Neural progenitor cell (in vitro differentiated cells): ENCODE results near the gene MAST3. TPM values are rescaled to one million over a fixed set of nuclear protein-coding genes. Genes with fewer than 3 reads are reported as not detected.

Experiments used
- DNase-seq: peaks from one replicate; pipeline ENCODE4 v3.0.0-alpha.2; 2016; ENCODE audit warnings: low spot score
- H2AFZ ChIP-seq: fragments of 200-600 bp; sonication (generic); replicated peaks from 2 replicates; pipeline ENCODE4 v1.6.1; 2016; ENCODE audit warnings: antibody characterized with exemption
- H3F3A ChIP-seq: fragments of 200-600 bp; sonication (generic); 2 replicates; pipeline ENCODE4 v1.6.1; 2016; ENCODE audit warnings: antibody characterized with exemption, low read depth
- H3K27ac ChIP-seq: fragments of 200-600 bp; sonication (generic); 2 replicates; pipeline ENCODE4 v1.5.1; 2016; ENCODE audit warnings: mild to moderate bottlenecking
- H3K27me3 ChIP-seq: fragments of 200-600 bp; sonication (generic); 2 replicates; pipeline ENCODE4 v1.6.1; 2016; ENCODE audit warnings: mild to moderate bottlenecking, moderate library complexity
- H3K36me3 ChIP-seq: fragments of 200-600 bp; sonication (generic); 2 replicates; pipeline ENCODE4 v1.5.1; 2016
- H3K4me1 ChIP-seq: fragments of 200-600 bp; sonication (generic); 2 replicates; pipeline ENCODE4 v1.6.1; 2016; ENCODE audit warnings: mixed run types
- H3K4me2 ChIP-seq: fragments of 200-600 bp; sonication (generic); 2 replicates; pipeline ENCODE4 v1.6.1; 2016
- H3K4me3 ChIP-seq: fragments of 200-600 bp; sonication (generic); 2 replicates; pipeline ENCODE4 v1.5.1; 2016
- H3K79me2 ChIP-seq: fragments of 200-600 bp; sonication (generic); 2 replicates; pipeline ENCODE4 v1.6.1; 2016; ENCODE audit warnings: low read depth
- H3K9ac ChIP-seq: fragments of 200-600 bp; sonication (generic); 2 replicates; pipeline ENCODE4 v1.6.1; 2016
- H3K9me3 ChIP-seq: fragments of 200-600 bp; sonication (generic); 2 replicates; pipeline ENCODE4 v1.5.1; 2016; ENCODE audit warnings: low read depth
- H4K20me1 ChIP-seq: fragments of 200-600 bp; sonication (generic); 2 replicates; pipeline ENCODE4 v1.6.1; 2016; ENCODE audit warnings: low read depth
- H3K27ac Mint-ChIP-seq: 3 replicates; pipeline ENCODE4 v1.8.0; 2021; ENCODE audit warnings: mixed read lengths
- H3K27me3 Mint-ChIP-seq: 2 replicates; pipeline ENCODE4 v1.8.0; 2022; ENCODE audit warnings: low read depth, mild to moderate bottlenecking, inconsistent platforms, moderate library complexity, mixed read lengths; ENCODE audit not compliant: insufficient read depth
- H3K36me3 Mint-ChIP-seq: 3 replicates; pipeline ENCODE4 v1.8.0; 2021; ENCODE audit warnings: mixed read lengths
- H3K4me1 Mint-ChIP-seq: 3 replicates; pipeline ENCODE4 v1.8.0; 2021; ENCODE audit warnings: mixed read lengths
- H3K4me3 Mint-ChIP-seq: 3 replicates; pipeline ENCODE4 v1.8.0; 2021; ENCODE audit warnings: mild to moderate bottlenecking, moderate library complexity, mixed read lengths
- H3K9me3 Mint-ChIP-seq: 3 replicates; pipeline ENCODE4 v1.8.0; 2020; ENCODE audit warnings: mixed read lengths
- EZH2 ChIP-seq: fragments of 200-600 bp; sonication (generic); IDR thresholded peaks from 2 replicates; pipeline ENCODE4 v1.6.1; 2017; ENCODE audit warnings: antibody characterized with exemption, mild to moderate bottlenecking, moderate library complexity
- EZH2phosphoT487 ChIP-seq: fragments of 200-600 bp; sonication (generic); IDR thresholded peaks from 2 replicates; pipeline ENCODE4 v1.6.1; 2017; ENCODE audit warnings: antibody characterized with exemption
- total RNA-seq: library from RNA; depleted of rRNA; stranded (reverse); fragments of >200 nt; gene quantifications from 2 replicates; pipeline ENCODE4 v1.2.3, GENCODE V29; 2015; ENCODE audit warnings: low replicate concordance
- TF ChIP-seq, protein P1 (sequence below): fragments of 200-600 bp; sonication (generic); IDR thresholded peaks from 2 replicates; pipeline ENCODE4 v1.5.1; 2017; ENCODE audit warnings: antibody characterized with exemption, mild to moderate bottlenecking

Gene MAST3
- total RNA-seq, 1 donor from 2014 or later: 2.1 TPM

DNA sequence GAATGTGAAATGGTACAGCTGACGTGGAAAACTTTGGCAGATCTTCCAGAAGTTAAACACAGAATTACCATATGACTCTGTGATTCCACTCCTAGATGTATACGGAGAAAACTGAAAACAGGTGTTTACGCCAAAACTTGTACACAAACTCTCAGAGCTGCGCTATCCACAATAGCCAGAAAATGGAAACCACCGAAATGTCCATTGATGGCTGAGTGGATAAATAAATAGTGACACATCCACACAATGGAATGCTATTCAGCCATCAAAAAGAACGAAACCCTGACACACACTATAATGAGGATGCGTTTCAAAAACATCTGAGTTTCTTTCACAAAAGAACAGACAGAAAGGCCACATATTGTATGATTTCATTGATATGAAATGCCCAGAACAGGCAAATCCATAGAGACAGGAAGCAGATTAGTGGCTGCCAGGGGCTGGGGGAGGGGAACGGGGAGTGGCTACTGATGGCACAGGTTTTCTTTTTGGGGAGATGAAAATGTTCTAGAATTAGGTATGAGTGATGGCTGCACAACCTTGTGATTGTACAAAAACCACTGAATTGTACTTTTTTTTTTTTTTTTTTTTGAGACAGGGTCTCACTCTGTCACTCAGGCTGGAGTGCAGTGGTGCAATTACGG, 43.9 kb upstream of the MAST3 start:
- Histone ChIP-seq H3K9ac (no peak overlapping the region), H3K27me3 (no peaks in the 10 kb centered on the region), H3F3A (peaks cover 9% of the 10 kb centered on the region), H3K9me3 (no peaks in the 10 kb centered on the region), H3K4me2 (no peak overlapping the region), H4K20me1 (no peaks in the 10 kb centered on the region), H3K79me2 (no peaks in the 10 kb centered on the region), H2AFZ (no peak overlapping the region), H3K27ac (no peak overlapping the region), H3K36me3 (no peaks in the 10 kb centered on the region), H3K4me3 (no peak overlapping the region), H3K4me1 (no peaks in the 10 kb centered on the region)
- Mint-ChIP-seq H3K4me1 (peaks cover 7% of the 10 kb centered on the region), H3K27ac (no peak overlapping the region), H3K36me3 (no peaks in the 10 kb centered on the region), H3K27me3 (peaks cover 10% of the 10 kb centered on the region), H3K9me3 (no peaks in the 10 kb centered on the region), H3K4me3 (no peak overlapping the region)
- DNase-seq: no peak
- TF ChIP-seq, protein P1, sequence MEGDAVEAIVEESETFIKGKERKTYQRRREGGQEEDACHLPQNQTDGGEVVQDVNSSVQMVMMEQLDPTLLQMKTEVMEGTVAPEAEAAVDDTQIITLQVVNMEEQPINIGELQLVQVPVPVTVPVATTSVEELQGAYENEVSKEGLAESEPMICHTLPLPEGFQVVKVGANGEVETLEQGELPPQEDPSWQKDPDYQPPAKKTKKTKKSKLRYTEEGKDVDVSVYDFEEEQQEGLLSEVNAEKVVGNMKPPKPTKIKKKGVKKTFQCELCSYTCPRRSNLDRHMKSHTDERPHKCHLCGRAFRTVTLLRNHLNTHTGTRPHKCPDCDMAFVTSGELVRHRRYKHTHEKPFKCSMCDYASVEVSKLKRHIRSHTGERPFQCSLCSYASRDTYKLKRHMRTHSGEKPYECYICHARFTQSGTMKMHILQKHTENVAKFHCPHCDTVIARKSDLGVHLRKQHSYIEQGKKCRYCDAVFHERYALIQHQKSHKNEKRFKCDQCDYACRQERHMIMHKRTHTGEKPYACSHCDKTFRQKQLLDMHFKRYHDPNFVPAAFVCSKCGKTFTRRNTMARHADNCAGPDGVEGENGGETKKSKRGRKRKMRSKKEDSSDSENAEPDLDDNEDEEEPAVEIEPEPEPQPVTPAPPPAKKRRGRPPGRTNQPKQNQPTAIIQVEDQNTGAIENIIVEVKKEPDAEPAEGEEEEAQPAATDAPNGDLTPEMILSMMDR: no peak
- no peak for TF ChIP-seq EZH2
- no peak for TF ChIP-seq EZH2phosphoT487

DNA sequence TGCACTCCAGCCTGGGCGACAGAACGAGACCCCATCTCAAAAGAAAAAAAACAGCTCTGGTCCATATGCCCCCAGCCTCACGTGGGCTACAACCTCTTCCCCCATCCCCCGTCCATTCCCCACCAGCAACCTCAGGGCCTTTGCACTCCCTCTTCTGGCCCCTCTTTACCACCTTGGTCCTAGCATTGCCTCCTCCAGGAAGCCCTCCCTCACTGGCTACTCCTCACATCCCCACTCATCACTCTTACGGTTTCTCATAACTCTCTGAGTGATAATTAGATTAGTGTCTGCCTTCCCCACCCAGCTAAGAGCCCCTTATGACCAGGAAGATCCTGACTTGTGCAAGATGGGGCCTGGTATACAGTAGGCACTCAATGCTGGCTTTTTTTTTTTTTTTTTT, 41.6 kb upstream of the MAST3 start:
- Histone ChIP-seq H3F3A (peaks cover 12% of the 10 kb centered on the region), H3K4me2 (no peak overlapping the region), H3K79me2 (no peaks in the 10 kb centered on the region), H3K9me3 (no peaks in the 10 kb centered on the region), H3K27ac (no peak overlapping the region), H2AFZ (no peak overlapping the region), H3K9ac (no peak overlapping the region), H3K27me3 (no peaks in the 10 kb centered on the region), H3K4me3 (no peak overlapping the region), H3K4me1 (no peaks in the 10 kb centered on the region), H4K20me1 (no peaks in the 10 kb centered on the region), H3K36me3 (no peaks in the 10 kb centered on the region)
- H3K4me1 Mint-ChIP-seq: peaks cover 11% of the 10 kb centered on the region
- peaks cover 9% of the 10 kb centered on the region for H3K27me3 Mint-ChIP-seq
- DNase-seq: no peak
- H3K4me3 Mint-ChIP-seq: no peak overlapping the region
- no peaks in the 10 kb centered on the region for H3K9me3 Mint-ChIP-seq
- no peak overlapping the region for H3K27ac Mint-ChIP-seq
- no peaks in the 10 kb centered on the region for H3K36me3 Mint-ChIP-seq
- TF ChIP-seq EZH2phosphoT487: no peak
- TF ChIP-seq EZH2: no peak
- TF ChIP-seq, protein P1: no peak

DNA sequence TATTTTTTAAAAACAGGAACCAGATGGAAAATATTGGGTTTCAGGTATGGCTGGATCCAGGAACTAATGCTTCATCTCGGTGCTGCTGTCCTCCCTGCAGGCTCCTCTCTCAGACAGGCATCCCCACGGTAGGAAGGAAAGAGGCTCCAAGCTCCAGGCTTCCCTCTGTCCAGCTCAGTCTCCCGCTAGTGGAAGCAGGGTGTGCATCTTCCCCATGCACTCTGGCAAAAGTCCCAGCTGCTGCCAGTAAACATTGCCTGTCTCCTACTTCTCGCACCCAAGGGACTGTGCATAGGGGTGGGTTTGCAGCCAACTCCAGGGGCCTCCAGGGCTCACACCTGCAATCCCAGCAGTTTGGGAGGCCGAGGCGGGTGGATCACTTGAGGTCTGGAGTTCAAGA, 40.0 kb upstream of the MAST3 start:
- no peak overlapping the region for H3K27ac ChIP-seq
- no peaks in the 10 kb centered on the region for H3K9me3 ChIP-seq
- H3K36me3 ChIP-seq: no peaks in the 10 kb centered on the region
- peaks cover 12% of the 10 kb centered on the region for H3F3A ChIP-seq
- no peaks in the 10 kb centered on the region for H3K79me2 ChIP-seq
- Mint-ChIP-seq H3K4me1 (peaks cover 11% of the 10 kb centered on the region), H3K36me3 (no peaks in the 10 kb centered on the region), H3K9me3 (no peaks in the 10 kb centered on the region), H3K27ac (peak overlapping the region; percentile 72), H3K27me3 (peaks cover 8% of the 10 kb centered on the region), H3K4me3 (no peak overlapping the region)
- no peaks in the 10 kb centered on the region for H4K20me1 ChIP-seq
- no peaks in the 10 kb centered on the region for H3K4me1 ChIP-seq
- TF ChIP-seq EZH2phosphoT487 (no peak), EZH2 (no peak)
- TF ChIP-seq, protein P1: no peak
- H2AFZ ChIP-seq: peak overlapping the region; percentile 84
- H3K27me3 ChIP-seq: no peaks in the 10 kb centered on the region
- no peak overlapping the region for H3K4me3 ChIP-seq
- DNase-seq: no peak
- H3K4me2 ChIP-seq: no peak overlapping the region
- H3K9ac ChIP-seq: no peak overlapping the region
